Astrocyte (in vitro differentiated cells and primary cell): Measurements from ENCODE around the gene ABCA6. TPM values are rescaled to one million over a fixed set of nuclear protein-coding genes. Genes with fewer than 3 reads are reported as not detected.

Experiments used
- DNase-seq: peaks from one replicate; pipeline ENCODE4 v3.0.0-alpha.2; 2010; ENCODE audit warnings: low read depth
- FAIRE-seq: peaks from 2 replicates; lab custom pipeline; 2011; peaks lifted over from hg19 to GRCh38; lab: Jason Lieb, UNC
- H2AFZ ChIP-seq: 2 replicates; pipeline ENCODE4 v1.6.0; 2012; ENCODE audit warnings: low read depth, low read length, inconsistent platforms
- H3K27ac ChIP-seq: 2 replicates; pipeline ENCODE4 v1.5.1; 2011; ENCODE audit warnings: low read depth, low read length, inconsistent platforms
- H3K27me3 ChIP-seq: 2 replicates; pipeline ENCODE4 v1.6.0; 2011; ENCODE audit warnings: low read length, inconsistent platforms; ENCODE audit not compliant: insufficient read depth
- H3K36me3 ChIP-seq: 2 replicates; pipeline ENCODE4 v1.5.1; 2011; ENCODE audit warnings: low read length, inconsistent platforms; ENCODE audit not compliant: insufficient read depth
- H3K4me1 ChIP-seq: 2 replicates; pipeline ENCODE4 v1.5.1; 2011; ENCODE audit warnings: low read length, inconsistent platforms; ENCODE audit not compliant: insufficient read depth
- H3K4me2 ChIP-seq: 2 replicates; pipeline ENCODE4 v1.6.0; 2012; ENCODE audit warnings: low read length, inconsistent platforms
- H3K4me3 ChIP-seq: 2 replicates; pipeline ENCODE4 v1.5.1; 2011; ENCODE audit warnings: low read depth, mild to moderate bottlenecking, low read length, inconsistent platforms; ENCODE audit not compliant: insufficient read depth
- H3K79me2 ChIP-seq: 2 replicates; pipeline ENCODE4 v1.6.0; 2012; ENCODE audit warnings: mild to moderate bottlenecking, low read length, inconsistent platforms; ENCODE audit not compliant: insufficient read depth
- H3K9ac ChIP-seq: 2 replicates; pipeline ENCODE4 v1.6.0; 2012; ENCODE audit warnings: mild to moderate bottlenecking, low read length, inconsistent platforms
- H3K9me3 ChIP-seq: 2 replicates; pipeline ENCODE4 v1.5.1; 2012; ENCODE audit warnings: low read depth, mild to moderate bottlenecking, low read length, inconsistent platforms; ENCODE audit not compliant: insufficient read depth
- H4K20me1 ChIP-seq: 2 replicates; pipeline ENCODE4 v1.6.0; 2012; ENCODE audit warnings: low read length, inconsistent platforms; ENCODE audit not compliant: insufficient read depth
- H3K27ac Mint-ChIP-seq: one replicate; pipeline ENCODE4 v1.8.0; 2021; ENCODE audit warnings: mild to moderate bottlenecking, mixed read lengths; ENCODE audit not compliant: unreplicated experiment
- H3K27me3 Mint-ChIP-seq: one replicate; pipeline ENCODE4 v1.8.0; 2021; ENCODE audit warnings: low read depth, mixed read lengths; ENCODE audit not compliant: unreplicated experiment
- H3K36me3 Mint-ChIP-seq: one replicate; pipeline ENCODE4 v1.8.0; 2021; ENCODE audit warnings: low read depth, mixed read lengths; ENCODE audit not compliant: unreplicated experiment
- H3K4me1 Mint-ChIP-seq: one replicate; pipeline ENCODE4 v1.8.0; 2021; ENCODE audit warnings: low read depth, mixed read lengths; ENCODE audit not compliant: unreplicated experiment
- H3K4me3 Mint-ChIP-seq: one replicate; pipeline ENCODE4 v1.8.0; 2021; ENCODE audit warnings: mild to moderate bottlenecking, moderate library complexity, mixed read lengths; ENCODE audit not compliant: unreplicated experiment
- H3K9me3 Mint-ChIP-seq: one replicate; pipeline ENCODE4 v1.8.0; 2021; ENCODE audit warnings: mild to moderate bottlenecking, mixed read lengths; ENCODE audit not compliant: unreplicated experiment
- CTCF ChIP-seq: IDR thresholded peaks from 2 replicates; pipeline ENCODE4 v1.5.1; 2011; ENCODE audit warnings: low read depth, mild to moderate bottlenecking, inconsistent platforms, low read length, moderate library complexity; ENCODE audit not compliant: insufficient read depth
- EZH2 ChIP-seq: IDR thresholded peaks from 2 replicates; pipeline ENCODE4 v1.6.1; 2012; ENCODE audit warnings: mild to moderate bottlenecking, low read length, inconsistent platforms; ENCODE audit not compliant: insufficient read depth
- total RNA-seq: library from RNA; stranded (reverse); gene quantifications from 2 replicates; pipeline ENCODE4 v1.2.1, GENCODE V29; 2021

The ABCA6 gene
- total RNA-seq, 1 donor from 2014 or later = not detected

GRCh38 chr17:69056179-69056823 is 85.4 kb downstream of the ABCA6 start:
- Histone ChIP-seq H3K4me3 (no peak overlapping the region), H3K79me2 (no peaks in the 10 kb centered on the region), H3K27me3 (no peaks in the 10 kb centered on the region), H3K4me2 (no peak overlapping the region), H3K27ac (no peak overlapping the region), H3K36me3 (no peaks in the 10 kb centered on the region), H3K4me1 (no peaks in the 10 kb centered on the region), H4K20me1 (no peaks in the 10 kb centered on the region), H2AFZ (no peak overlapping the region), H3K9me3 (no peaks in the 10 kb centered on the region), H3K9ac (no peak overlapping the region)
- DNase-seq = no peak
- no peak overlapping the region for H3K27ac Mint-ChIP-seq
- no peak overlapping the region for H3K4me3 Mint-ChIP-seq
- no peak for TF ChIP-seq CTCF
- TF ChIP-seq EZH2 = no peak
- FAIRE-seq = no peak
- H3K4me1 Mint-ChIP-seq = no peaks in the 10 kb centered on the region
- no peaks in the 10 kb centered on the region for H3K36me3 Mint-ChIP-seq
- H3K9me3 Mint-ChIP-seq = peaks cover 5% of the 10 kb centered on the region
- H3K27me3 Mint-ChIP-seq = no peaks in the 10 kb centered on the region

GRCh38 chr17:69055334-69055733 is 86.4 kb downstream of the ABCA6 start:
- Mint-ChIP-seq H3K9me3 (peaks cover 5% of the 10 kb centered on the region), H3K27ac (no peak overlapping the region), H3K27me3 (no peaks in the 10 kb centered on the region), H3K4me1 (no peaks in the 10 kb centered on the region), H3K36me3 (no peaks in the 10 kb centered on the region), H3K4me3 (no peak overlapping the region)
- FAIRE-seq = no peak
- no peaks in the 10 kb centered on the region for H3K36me3 ChIP-seq
- DNase-seq = no peak
- no peak overlapping the region for H2AFZ ChIP-seq
- H3K4me1 ChIP-seq = no peaks in the 10 kb centered on the region
- TF ChIP-seq CTCF = no peak
- TF ChIP-seq EZH2 = no peak
- no peak overlapping the region for H3K27ac ChIP-seq
- H3K4me2 ChIP-seq = no peak overlapping the region
- H3K79me2 ChIP-seq = no peaks in the 10 kb centered on the region
- no peak overlapping the region for H3K9ac ChIP-seq
- no peaks in the 10 kb centered on the region for H3K9me3 ChIP-seq
- no peak overlapping the region for H3K4me3 ChIP-seq
- no peaks in the 10 kb centered on the region for H4K20me1 ChIP-seq
- no peaks in the 10 kb centered on the region for H3K27me3 ChIP-seq
